Raji (cell line): ENCODE results near the gene TTYH3.

Source experiments
- POLR2A ChIP-seq: IDR thresholded peaks from 2 replicates; pipeline ENCODE4 v1.6.1; 2011; ENCODE audit warnings: low read depth, low read length, control low read depth; ENCODE audit not compliant: insufficient read depth

Gene TTYH3

GRCh38 chr7:2646336-2646679 is 14.5 kb downstream of the TTYH3 start:
- no peak for TF ChIP-seq POLR2A

GRCh38 chr7:2646680-2647571 is 15.1 kb downstream of the TTYH3 start:
- no peak for TF ChIP-seq POLR2A

- TF ChIP-seq POLR2A = no peak
These were observed 15.9 kb downstream of the TTYH3 start for GRCh38 chr7:2647594-2648172.

GRCh38 chr7:2649139-2649838 is 17.5 kb downstream of the TTYH3 start:
- no peak for TF ChIP-seq POLR2A

- TF ChIP-seq POLR2A = no peak
These were observed 18.2 kb downstream of the TTYH3 start for GRCh38 chr7:2649991-2650390.

GRCh38 chr7:2650451-2650850 is 18.7 kb downstream of the TTYH3 start:
- TF ChIP-seq POLR2A = no peak

- no peak for TF ChIP-seq POLR2A
These were observed 19.6 kb downstream of the TTYH3 start for GRCh38 chr7:2651336-2651735.

- no peak for TF ChIP-seq POLR2A
These were observed 20.3 kb downstream of the TTYH3 start for GRCh38 chr7:2651847-2652735.

GRCh38 chr7:2652736-2653060 is 20.9 kb downstream of the TTYH3 start:
- no peak for TF ChIP-seq POLR2A

- no peak for TF ChIP-seq POLR2A
These were observed 22.3 kb downstream of the TTYH3 start for GRCh38 chr7:2654059-2654458.

- no peak for TF ChIP-seq POLR2A
These were observed 24.3 kb downstream of the TTYH3 start for GRCh38 chr7:2655870-2656614.

- no peak for TF ChIP-seq POLR2A
These were observed 25.4 kb downstream of the TTYH3 start for GRCh38 chr7:2657208-2657607.

- TF ChIP-seq POLR2A = no peak
These were observed 26.3 kb downstream of the TTYH3 start for GRCh38 chr7:2657920-2658671.

GRCh38 chr7:2658941-2659340 is 27.2 kb downstream of the TTYH3 start:
- TF ChIP-seq POLR2A = no peak
